Adrenal gland (tissue), 12 donors: ENCODE results near the gene GMIP. TPM values are rescaled to one million over a fixed set of nuclear protein-coding genes. Genes with fewer than 3 reads are reported as not detected.

ENCODE experiments used
- DNase-seq, 7 donors: peaks; one replicate each; pipeline ENCODE4 v3.0.0-alpha.2; 2019 to 2020
- H3K27ac ChIP-seq, 5 donors: fragments of 200-600 bp; sonication (generic) in 4 of 5; 1 replicate in 3 of 5; 2 replicates in 2 of 5; pipeline versions ENCODE4 v1.5.1 to v1.8.0; 2016 to 2020; ENCODE audit warnings: mild to moderate bottlenecking in 1 of 5
- H3K27me3 ChIP-seq: fragments of 200-600 bp; 2 replicates; pipeline ENCODE4 v1.8.0; 2021
- H3K36me3 ChIP-seq, 2 donors: fragments of 200-600 bp; replicated peaks in 1 of 2; 1 replicate in 1 of 2; 2 replicates in 1 of 2; pipeline versions ENCODE4 v1.5.1 to v1.8.0; 2018 to 2022
- H3K4me1 ChIP-seq, 2 donors: fragments of 200-600 bp; replicated peaks in 1 of 2; 1 replicate in 1 of 2; 2 replicates in 1 of 2; pipeline versions ENCODE4 v1.5.1 to v1.8.0; 2018 to 2021
- H3K4me3 ChIP-seq, 4 donors: fragments of 200-600 bp; sonication (generic) in 3 of 4; one replicate each; pipeline ENCODE4 v1.5.1; 2016 to 2018
- H3K9me3 ChIP-seq, 3 donors: fragments of 200-600 bp; sonication (generic) in 1 of 3; replicated peaks in 1 of 3; 1 replicate in 2 of 3; 2 replicates in 1 of 3; pipeline versions ENCODE4 v1.5.1 to v1.8.0; 2016 to 2021
- POLR2A ChIP-seq, 2 donors: fragments of 450-650 bp; IDR thresholded peaks; one replicate each; pipeline ENCODE4 v1.6.1; 2017; ENCODE audit warnings: antibody characterized with exemption in 2 of 2, mild to moderate bottlenecking in 2 of 2, moderate library complexity in 1 of 2
- WGBS, 4 donors: extraction: QIAGEN DNeasy Blood & Tissue Kit in 2 of 4; methylation state at CpG; one replicate each; pipeline versions ENCODE4 v1.1.5 to v1.1.7; 2013 to 2017; 5-methylcytosine and 5-hydroxymethylcytosine counted together
- intact Hi-C, 2 donors: fragments of 100-400 bp; cut with DNase I; formaldehyde crosslinking; loops; one replicate each; pipeline versions ENCODE4 v1.14.1 to v1.15.0; 2022 to 2023
- polyA plus RNA-seq, 3 donors: library from polyadenylated mRNA; stranded (reverse); fragments of 200-250 nt in 2 of 3; fragments of 350-450 nt in 1 of 3; fragmentation: Illumina TruSeq in 1 of 3; extraction: RNeasy Lipid Tissue Mini Kit (QIAGEN cat#74804) in 1 of 3; gene quantifications; one replicate each; pipeline ENCODE4 v1.2.3, GENCODE V29; 2013 to 2014
- total RNA-seq, 9 donors: library from RNA; depleted of rRNA in 4 of 9; stranded (reverse); fragments of >200 nt in 4 of 9; fragments of 120-200 nt in 1 of 9; fragmentation: NEBNext Ultra II Directional in 1 of 9; extraction: Animal tissue kit (Norgen Biotek cat#: 25700) in 1 of 9; gene quantifications; one replicate each; pipeline versions ENCODE4 v1.1.0 to v1.2.4, GENCODE V29; 2013 to 2023
- TF ChIP-seq, protein P1 (sequence below), 6 experiments: fragments of 450-650 bp in 4 of 6; fragments of 200-600 bp in 2 of 6; sonication (generic) in 1 of 6; IDR thresholded peaks; 1 replicate in 5 of 6; 2 replicates in 1 of 6; pipeline versions ENCODE4 v1.5.1 to v1.8.0; 2016 to 2021; ENCODE audit warnings: antibody characterized with exemption in 6 of 6, mild to moderate bottlenecking in 2 of 6, moderate library complexity in 1 of 6
- donor health status: healthy with polysubstance abuse.
- donor health status: Bipolar disorder and iron deficiency.
- donor health status: DM: yes; HTN: yes; CAD: no.
- donor health status: DM: no; HTN: no; CAD: no.
- donor health status: DM: no; HTN: no; CAD: no.
- donor health status: DM: yes; HTN: yes; CAD: no.

The GMIP gene
- total and polyA plus RNA-seq, 12 donors: 0.44 to 17.0 (median 9.6) TPM

DNA sequence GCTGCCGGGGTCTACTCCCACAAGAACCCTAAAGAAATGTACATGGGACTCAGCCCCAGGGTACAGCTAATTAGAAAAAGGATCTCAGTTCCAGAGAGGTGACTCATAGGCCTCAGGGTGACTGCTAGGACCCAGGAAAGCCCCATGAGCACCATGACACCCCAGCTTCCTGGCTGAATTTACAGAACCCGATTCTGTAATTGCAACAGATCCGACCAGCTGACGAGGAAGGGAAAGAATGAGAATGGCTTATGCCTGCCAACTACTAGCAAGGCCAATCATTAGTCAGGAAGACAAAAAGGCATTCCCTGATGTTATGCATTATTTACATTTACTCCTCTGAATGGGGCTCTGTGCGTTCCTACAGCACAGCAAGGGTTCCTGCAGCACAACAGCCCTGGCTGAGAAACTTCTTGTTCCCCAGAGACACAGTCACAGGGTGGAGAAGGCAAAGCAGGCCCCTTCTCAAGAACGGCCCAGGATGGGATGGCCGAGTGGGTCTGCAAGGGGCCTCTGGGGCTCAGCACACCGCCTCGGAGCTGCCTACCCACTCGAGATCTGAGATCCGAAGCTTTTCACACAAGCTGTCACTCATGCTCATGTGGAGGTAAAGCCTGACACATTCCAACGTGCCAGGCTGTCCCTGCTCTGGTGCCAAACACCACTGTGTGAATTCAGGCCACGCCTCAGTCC lies 52.2 kb downstream of the GMIP start:
- no peaks in the 10 kb centered on the region for H3K9me3 ChIP-seq
- H3K27me3 ChIP-seq: no peaks in the 10 kb centered on the region
- H3K4me3 ChIP-seq: no peak overlapping the region
- intact Hi-C loops: no loop called here
- no peaks in the 10 kb centered on the region for H3K4me1 ChIP-seq
- DNase-seq: peak in 6 of 7 donors; percentile 16 to 68 (median 40)
- H3K27ac ChIP-seq: peak overlapping the region in 1 of 5 donors; percentile 63
- no peaks in the 10 kb centered on the region for H3K36me3 ChIP-seq
- 62 to 79% (median 65%) methylated on average over 5 to 13 of the region's 13 CpGs for whole genome bisulfite sequencing, 4 donors
- TF ChIP-seq POLR2A (IDR thresholded peaks at IDR 0.05): no peak
- TF ChIP-seq, protein P1, sequence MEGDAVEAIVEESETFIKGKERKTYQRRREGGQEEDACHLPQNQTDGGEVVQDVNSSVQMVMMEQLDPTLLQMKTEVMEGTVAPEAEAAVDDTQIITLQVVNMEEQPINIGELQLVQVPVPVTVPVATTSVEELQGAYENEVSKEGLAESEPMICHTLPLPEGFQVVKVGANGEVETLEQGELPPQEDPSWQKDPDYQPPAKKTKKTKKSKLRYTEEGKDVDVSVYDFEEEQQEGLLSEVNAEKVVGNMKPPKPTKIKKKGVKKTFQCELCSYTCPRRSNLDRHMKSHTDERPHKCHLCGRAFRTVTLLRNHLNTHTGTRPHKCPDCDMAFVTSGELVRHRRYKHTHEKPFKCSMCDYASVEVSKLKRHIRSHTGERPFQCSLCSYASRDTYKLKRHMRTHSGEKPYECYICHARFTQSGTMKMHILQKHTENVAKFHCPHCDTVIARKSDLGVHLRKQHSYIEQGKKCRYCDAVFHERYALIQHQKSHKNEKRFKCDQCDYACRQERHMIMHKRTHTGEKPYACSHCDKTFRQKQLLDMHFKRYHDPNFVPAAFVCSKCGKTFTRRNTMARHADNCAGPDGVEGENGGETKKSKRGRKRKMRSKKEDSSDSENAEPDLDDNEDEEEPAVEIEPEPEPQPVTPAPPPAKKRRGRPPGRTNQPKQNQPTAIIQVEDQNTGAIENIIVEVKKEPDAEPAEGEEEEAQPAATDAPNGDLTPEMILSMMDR (IDR thresholded peaks at IDR 0.05): no peak

DNA sequence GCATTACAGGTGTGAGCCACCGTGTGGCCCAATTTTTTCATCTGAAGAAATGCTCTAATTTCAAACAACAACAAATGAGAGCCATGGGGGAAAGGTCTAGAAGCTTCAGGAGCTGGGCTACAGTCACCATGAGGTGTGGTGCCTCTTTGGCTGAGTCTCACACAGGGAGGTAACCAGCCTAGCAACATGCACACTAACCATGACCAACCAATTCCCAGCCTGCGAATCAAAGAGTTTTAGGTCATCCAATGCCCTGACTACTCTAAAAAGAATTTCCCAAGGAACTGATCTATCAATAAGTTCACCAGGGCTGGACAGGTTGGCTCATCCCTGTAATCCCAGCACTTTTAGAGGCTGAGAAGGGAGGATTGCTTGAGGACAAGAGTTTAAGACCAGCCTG lies 54.9 kb downstream of the GMIP start:
- TF ChIP-seq, protein P1 (IDR thresholded peaks at IDR 0.05): no peak
- no peak for TF ChIP-seq POLR2A (IDR thresholded peaks at IDR 0.05)
- Histone ChIP-seq H3K4me1 (no peaks in the 10 kb centered on the region), H3K27me3 (no peaks in the 10 kb centered on the region), H3K27ac (no peak overlapping the region), H3K36me3 (no peaks in the 10 kb centered on the region), H3K4me3 (no peak overlapping the region), H3K9me3 (no peaks in the 10 kb centered on the region)
- intact Hi-C loops: no loop called here
- WGBS, 4 donors: 82 to 94% (median 84%) methylated on average over 2 of the region's 2 CpGs
- DNase-seq: no peak

DNA sequence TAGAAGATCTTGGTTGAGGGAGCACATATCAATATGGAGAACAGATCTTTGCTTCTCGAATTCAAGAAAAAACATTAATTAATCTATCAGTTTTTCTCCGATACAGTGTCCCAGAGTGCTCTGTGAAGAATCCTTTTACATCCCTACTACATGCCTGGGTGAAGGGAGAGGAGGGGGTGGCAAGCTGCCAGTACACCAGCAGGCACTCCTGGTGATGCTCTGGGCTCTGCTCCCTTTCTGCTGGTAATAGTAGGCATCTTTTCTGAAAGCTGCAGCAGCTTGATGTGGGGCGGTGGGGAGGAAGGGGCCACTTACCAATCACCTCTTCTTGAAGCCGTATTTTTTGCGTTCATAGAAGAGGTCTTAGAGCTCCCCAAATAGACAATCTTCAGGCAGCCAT lies 55.7 kb downstream of the GMIP start:
- Histone ChIP-seq H3K27me3 (no peaks in the 10 kb centered on the region), H3K9me3 (no peaks in the 10 kb centered on the region), H3K4me3 (no peak overlapping the region), H3K27ac (no peak overlapping the region), H3K36me3 (no peaks in the 10 kb centered on the region), H3K4me1 (no peaks in the 10 kb centered on the region)
- no peak for TF ChIP-seq POLR2A (IDR thresholded peaks at IDR 0.05)
- TF ChIP-seq, protein P1 (IDR thresholded peaks at IDR 0.05): no peak
- DNase-seq: no peak
- intact Hi-C loops: no loop called here
- WGBS, 4 donors: 71 to 90% (median 88%) methylated on average over 5 of the region's 5 CpGs

DNA sequence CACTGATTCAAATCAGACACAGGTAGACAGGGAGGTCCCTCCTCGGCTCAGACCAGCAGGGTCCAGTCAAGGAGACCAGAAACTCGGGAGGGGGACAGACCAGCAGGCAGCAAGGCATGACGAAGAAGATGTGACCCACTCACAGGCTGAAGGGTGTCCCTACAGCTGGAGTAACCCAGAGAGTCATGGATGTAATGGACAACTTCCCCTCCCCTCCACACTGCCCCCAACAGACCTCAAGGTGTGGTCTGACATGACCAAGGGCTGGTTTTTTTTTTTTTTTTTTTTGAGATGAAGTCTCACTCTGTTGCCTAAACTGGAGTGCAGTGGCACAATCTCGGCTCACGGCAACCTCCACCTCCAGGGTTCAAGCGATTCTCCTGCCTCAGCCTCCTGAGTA lies 59.1 kb downstream of the GMIP start:
- Histone ChIP-seq H3K9me3 (no peaks in the 10 kb centered on the region), H3K4me3 (no peak overlapping the region), H3K4me1 (no peaks in the 10 kb centered on the region), H3K36me3 (no peaks in the 10 kb centered on the region), H3K27ac (no peak overlapping the region), H3K27me3 (no peaks in the 10 kb centered on the region)
- 88 to 94% (median 89%) methylated on average over 6 of the region's 6 CpGs for WGBS, 4 donors
- TF ChIP-seq POLR2A (IDR thresholded peaks at IDR 0.05): no peak
- TF ChIP-seq, protein P1 (IDR thresholded peaks at IDR 0.05): no peak
- intact Hi-C loops: no loop called here
- DNase-seq: no peak
